ENCODE measurements around the gene TSPAN5. TPM values are rescaled to one million over a fixed set of nuclear protein-coding genes. Genes with fewer than 3 reads are reported as not detected.

TSPAN5 gene
- total and polyA plus RNA-seq, 7 experiments from 2014 or later, result 3.3 to 31.6 (median 7.8) TPM

GRCh38 chr4:98630737-98631454 is 27.5 kb downstream of the TSPAN5 start:
- H3K27ac Mint-ChIP-seq, result no peak overlapping the region
- Histone ChIP-seq H3K4me1 (ENCODE audit: control insufficient read depth in 2 of 2, insufficient read depth in 2 of 2, low read length in 2 of 2) (no peaks in the 10 kb centered on the region), H3K27ac (ENCODE audit: low read depth, low read length) (no peak overlapping the region), H3K4me3 (ENCODE audit: low read length) (no peak overlapping the region), H3K27me3 (ENCODE audit: control insufficient read depth in 2 of 2, insufficient read depth in 2 of 2, low read length in 2 of 2) (no peaks in the 10 kb centered on the region), H3K9me3 (ENCODE audit: control insufficient read depth in 2 of 3, low read length in 3 of 3) (no peaks in the 10 kb centered on the region), H3K36me3 (ENCODE audit: control insufficient read depth in 2 of 3, insufficient read depth in 3 of 3, low read length in 3 of 3) (no peaks in the 10 kb centered on the region)
- DNase-seq (no peak), ATAC-seq (no peak)
- no peak overlapping the region for H3K4me3 Mint-ChIP-seq
- no peaks in the 10 kb centered on the region for H3K27me3 Mint-ChIP-seq
- intact Hi-C loops (cut with micrococcal nuclease), result no loop called here
- peaks cover 0 to 16% (median 9%) of the 10 kb centered on the region in 5 donors for H3K36me3 Mint-ChIP-seq
- CTCF ChIA-PET, result no interaction called here
- POLR2A ChIA-PET, result no interaction called here
- H3K9me3 Mint-ChIP-seq, result peaks cover 0 to 9% (median 0%) of the 10 kb centered on the region in 11 donors
- H3K4me1 Mint-ChIP-seq, result peaks cover 16 to 51% (median 30%) of the 10 kb centered on the region in 7 donors

- DNase-seq, result no peak
- Histone ChIP-seq H3K4me3 (ENCODE audit: low read length) (no peak overlapping the region), H3K4me1 (ENCODE audit: control insufficient read depth in 2 of 2, insufficient read depth in 2 of 2, low read length in 2 of 2) (no peaks in the 10 kb centered on the region), H3K9me3 (ENCODE audit: control insufficient read depth in 2 of 3, low read length in 3 of 3) (no peaks in the 10 kb centered on the region), H3K36me3 (ENCODE audit: control insufficient read depth in 2 of 3, insufficient read depth in 3 of 3, low read length in 3 of 3) (no peaks in the 10 kb centered on the region), H3K27ac (ENCODE audit: low read depth, low read length) (no peak overlapping the region), H3K27me3 (ENCODE audit: control insufficient read depth in 2 of 2, insufficient read depth in 2 of 2, low read length in 2 of 2) (no peaks in the 10 kb centered on the region)
- intact Hi-C loops (cut with micrococcal nuclease), result no loop called here
- no peak for ATAC-seq
- H3K27me3 Mint-ChIP-seq, result no peaks in the 10 kb centered on the region
- H3K36me3 Mint-ChIP-seq, result peaks cover 0 to 11% (median 7%) of the 10 kb centered on the region in 5 donors
- peaks cover 0 to 5% (median under 1%) of the 10 kb centered on the region in 11 donors for H3K9me3 Mint-ChIP-seq
- H3K4me1 Mint-ChIP-seq, result peaks cover 21 to 74% (median 49%) of the 10 kb centered on the region in 7 donors
- ChIA-PET POLR2A (no interaction called here), CTCF (no interaction called here)
- no peak overlapping the region for H3K4me3 Mint-ChIP-seq
- H3K27ac Mint-ChIP-seq, result peak overlapping the region in 2 of 9 donors; percentile 10 to 16
Measured at GRCh38 chr4:98627531-98628257, 30.7 kb downstream of the TSPAN5 start.

GRCh38 chr4:98626350-98626749 is 32.1 kb downstream of the TSPAN5 start:
- Histone ChIP-seq H3K9me3 (ENCODE audit: control insufficient read depth in 2 of 3, low read length in 3 of 3) (no peaks in the 10 kb centered on the region), H3K36me3 (ENCODE audit: control insufficient read depth in 2 of 3, insufficient read depth in 3 of 3, low read length in 3 of 3) (no peaks in the 10 kb centered on the region), H3K4me3 (ENCODE audit: low read length) (no peak overlapping the region), H3K27me3 (ENCODE audit: control insufficient read depth in 2 of 2, insufficient read depth in 2 of 2, low read length in 2 of 2) (no peaks in the 10 kb centered on the region), H3K27ac (ENCODE audit: low read depth, low read length) (no peak overlapping the region), H3K4me1 (ENCODE audit: control insufficient read depth in 2 of 2, insufficient read depth in 2 of 2, low read length in 2 of 2) (no peaks in the 10 kb centered on the region)
- Mint-ChIP-seq H3K27me3 (no peaks in the 10 kb centered on the region), H3K27ac (peak overlapping the region in 2 of 9 donors; percentile 8 to 69), H3K4me1 (peaks cover 20 to 75% (median 44%) of the 10 kb centered on the region in 7 donors), H3K4me3 (peak overlapping the region in 1 of 10 donors; percentile 15), H3K9me3 (peaks cover 0 to 5% (median 0%) of the 10 kb centered on the region in 11 donors), H3K36me3 (peaks cover 0 to 9% (median 7%) of the 10 kb centered on the region in 5 donors)
- ATAC-seq (no peak), DNase-seq (no peak)
- intact Hi-C loops (cut with micrococcal nuclease), result no loop called here
- POLR2A ChIA-PET, result no interaction called here
- CTCF ChIA-PET, result no interaction called here

DNA sequence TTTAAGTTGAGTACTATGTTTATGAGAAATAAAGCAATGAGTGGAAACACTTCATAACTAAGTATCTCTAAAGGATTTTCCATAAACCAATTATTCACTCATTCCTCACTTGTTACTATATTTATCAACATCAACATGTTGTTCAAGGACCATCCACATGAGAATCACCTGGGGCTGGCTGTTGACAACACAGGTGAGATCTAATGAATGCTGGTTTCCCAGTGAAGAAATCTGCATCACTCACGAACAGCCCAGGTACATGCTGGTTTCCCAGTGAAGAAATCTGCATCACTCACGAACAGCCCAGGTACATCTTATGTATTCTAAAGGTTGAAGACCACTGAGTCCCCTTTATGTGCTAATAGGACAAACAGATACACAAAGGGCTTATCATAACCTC is 32.5 kb downstream of the TSPAN5 start:
- POLR2A ChIA-PET, result no interaction called here
- DNase-seq, result no peak
- Histone ChIP-seq H3K27me3 (ENCODE audit: control insufficient read depth in 2 of 2, insufficient read depth in 2 of 2, low read length in 2 of 2) (no peaks in the 10 kb centered on the region), H3K4me1 (ENCODE audit: control insufficient read depth in 2 of 2, insufficient read depth in 2 of 2, low read length in 2 of 2) (no peaks in the 10 kb centered on the region), H3K9me3 (ENCODE audit: control insufficient read depth in 2 of 3, low read length in 3 of 3) (no peaks in the 10 kb centered on the region), H3K27ac (ENCODE audit: low read depth, low read length) (no peak overlapping the region), H3K4me3 (ENCODE audit: low read length) (no peak overlapping the region), H3K36me3 (ENCODE audit: control insufficient read depth in 2 of 3, insufficient read depth in 3 of 3, low read length in 3 of 3) (no peaks in the 10 kb centered on the region)
- intact Hi-C loops (cut with micrococcal nuclease), result loop anchor here in 1 of 2 donors (2.0 kb wide), 1 partner anchor 37 kb away; no protein-coding TSS in a partner anchor
- Mint-ChIP-seq H3K36me3 (peaks cover 0 to 9% (median 7%) of the 10 kb centered on the region in 5 donors), H3K4me3 (peak overlapping the region in 4 of 10 donors; percentile 6 to 38 (median 12)), H3K27me3 (no peaks in the 10 kb centered on the region), H3K9me3 (peaks cover 0 to 5% (median 0%) of the 10 kb centered on the region in 11 donors), H3K27ac (peak overlapping the region in 2 of 9 donors; percentile 28 to 60), H3K4me1 (peaks cover 20 to 71% (median 44%) of the 10 kb centered on the region in 7 donors)
- CTCF ChIA-PET, result no interaction called here
- ATAC-seq, result no peak

- Mint-ChIP-seq H3K4me3 (peak overlapping the region in 3 of 10 donors; percentile 6 to 38 (median 8)), H3K9me3 (peaks cover 0 to 5% (median 0%) of the 10 kb centered on the region in 11 donors), H3K27me3 (no peaks in the 10 kb centered on the region), H3K36me3 (peaks cover 0 to 10% (median 7%) of the 10 kb centered on the region in 5 donors), H3K27ac (peak overlapping the region in 3 of 9 donors; percentile 28 to 60 (median 29)), H3K4me1 (peaks cover 22 to 76% (median 48%) of the 10 kb centered on the region in 7 donors)
- H3K4me3 ChIP-seq (ENCODE audit: low read length), result no peak overlapping the region
- POLR2A ChIA-PET, result no interaction called here
- no peak for ATAC-seq
- no peaks in the 10 kb centered on the region for H3K27me3 ChIP-seq (ENCODE audit: control insufficient read depth in 2 of 2, insufficient read depth in 2 of 2, low read length in 2 of 2)
- intact Hi-C loops (cut with micrococcal nuclease), result loop anchor here in 1 of 2 donors (2.0 kb wide), 1 partner anchor 37 kb away; no protein-coding TSS in a partner anchor
- no peaks in the 10 kb centered on the region for H3K9me3 ChIP-seq (ENCODE audit: control insufficient read depth in 2 of 3, low read length in 3 of 3)
- no peak for DNase-seq
- H3K27ac ChIP-seq (ENCODE audit: low read depth, low read length), result no peak overlapping the region
- CTCF ChIA-PET, result no interaction called here
- no peaks in the 10 kb centered on the region for H3K36me3 ChIP-seq (ENCODE audit: control insufficient read depth in 2 of 3, insufficient read depth in 3 of 3, low read length in 3 of 3)
- H3K4me1 ChIP-seq (ENCODE audit: control insufficient read depth in 2 of 2, insufficient read depth in 2 of 2, low read length in 2 of 2), result no peaks in the 10 kb centered on the region
Measured at GRCh38 chr4:98625399-98625798, 33.0 kb downstream of the TSPAN5 start.

DNA sequence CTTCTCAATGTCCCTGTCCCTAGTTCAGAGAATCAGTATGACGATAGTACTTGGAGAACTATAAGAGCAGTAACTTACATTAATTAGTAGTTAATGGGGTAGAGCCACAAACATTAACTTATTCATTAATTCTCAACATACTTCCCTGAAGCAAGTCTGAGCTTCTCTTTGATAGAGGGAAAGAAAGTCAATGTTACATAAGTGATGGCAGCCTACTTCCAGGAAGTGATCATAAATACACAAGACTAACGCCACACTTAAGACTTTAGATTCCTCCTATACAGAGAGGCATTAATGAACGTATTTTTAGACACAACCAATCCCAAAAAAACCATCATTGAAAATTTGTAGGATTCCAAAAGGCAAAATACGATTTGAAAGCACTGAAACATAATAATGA is 33.8 kb downstream of the TSPAN5 start:
- CTCF ChIA-PET, result interaction anchor here (0.7 kb wide), 1 partner anchor 47 kb away, joined by 4 read pairs; no protein-coding TSS in a partner anchor
- H3K4me1 Mint-ChIP-seq, result peaks cover 22 to 73% (median 51%) of the 10 kb centered on the region in 7 donors

More for the DNA sequence above, 33.8 kb downstream of the TSPAN5 start:
- Mint-ChIP-seq H3K27me3 (no peaks in the 10 kb centered on the region), H3K36me3 (peaks cover 0 to 10% (median 7%) of the 10 kb centered on the region in 5 donors), H3K27ac (peak overlapping the region in 6 of 9 donors; percentile 23 to 80 (median 54)), H3K9me3 (peaks cover 0 to 5% (median 0%) of the 10 kb centered on the region in 11 donors), H3K4me3 (peak overlapping the region in 7 of 10 donors; percentile 42 to 72 (median 62))
- intact Hi-C loops (cut with micrococcal nuclease), result loop anchor here in 1 of 2 donors (2.0 kb wide), 1 partner anchor 38 kb away; no protein-coding TSS in a partner anchor
- no peaks in the 10 kb centered on the region for H3K4me1 ChIP-seq (ENCODE audit: control insufficient read depth in 2 of 2, insufficient read depth in 2 of 2, low read length in 2 of 2)
- H3K4me3 ChIP-seq (ENCODE audit: low read length), result no peak overlapping the region
- H3K27ac ChIP-seq (ENCODE audit: low read depth, low read length), result no peak overlapping the region
- no peaks in the 10 kb centered on the region for H3K27me3 ChIP-seq (ENCODE audit: control insufficient read depth in 2 of 2, insufficient read depth in 2 of 2, low read length in 2 of 2)
- H3K36me3 ChIP-seq (ENCODE audit: control insufficient read depth in 2 of 3, insufficient read depth in 3 of 3, low read length in 3 of 3), result no peaks in the 10 kb centered on the region
- POLR2A ChIA-PET, result interaction anchor here (1.0 kb wide), 1 partner anchor 33 kb away, joined by 6 read pairs; the partner anchor contains the start of gene TSPAN5
- no peak for DNase-seq
- ATAC-seq, result no peak
- H3K9me3 ChIP-seq (ENCODE audit: control insufficient read depth in 2 of 3, low read length in 3 of 3), result no peaks in the 10 kb centered on the region
